ENCODE data around the gene PLTP. TPM values are rescaled to one million over a fixed set of nuclear protein-coding genes. Genes with fewer than 3 reads are reported as not detected.
A peak's percentile ranks its signal among the peaks of the same experiment; 100 is the strongest.

The PLTP gene
- total and polyA plus RNA-seq, 2 of the 13 experiments (the other 11 are each of a cell fraction or from before 2014, with no cell fraction given) = 16.9 to 28.6 TPM

DNA sequence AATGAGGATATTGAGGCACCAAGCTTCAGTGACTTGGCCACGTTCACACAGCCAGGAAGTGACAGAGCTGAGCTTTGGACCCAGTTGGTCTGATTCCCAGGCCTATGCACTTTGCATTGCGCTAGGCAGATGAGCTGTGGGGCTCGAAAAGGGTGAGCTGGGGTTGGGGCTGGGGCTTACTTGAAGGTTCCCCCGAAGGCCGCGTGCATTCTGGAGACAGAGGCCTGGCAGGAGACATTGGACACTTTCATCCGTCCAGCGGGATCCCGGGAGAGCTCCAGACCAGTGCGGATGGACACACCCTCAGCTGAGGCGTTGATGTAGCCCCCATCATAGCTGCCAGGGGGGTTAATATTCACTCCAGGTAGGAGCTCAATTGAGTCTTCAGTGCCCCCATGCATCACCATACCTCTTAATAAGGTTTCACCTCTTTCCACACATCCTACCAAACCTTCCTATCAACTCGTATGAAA is 2.6 kb downstream of the PLTP start (continued):
- TF ChIP-seq, protein P1, sequence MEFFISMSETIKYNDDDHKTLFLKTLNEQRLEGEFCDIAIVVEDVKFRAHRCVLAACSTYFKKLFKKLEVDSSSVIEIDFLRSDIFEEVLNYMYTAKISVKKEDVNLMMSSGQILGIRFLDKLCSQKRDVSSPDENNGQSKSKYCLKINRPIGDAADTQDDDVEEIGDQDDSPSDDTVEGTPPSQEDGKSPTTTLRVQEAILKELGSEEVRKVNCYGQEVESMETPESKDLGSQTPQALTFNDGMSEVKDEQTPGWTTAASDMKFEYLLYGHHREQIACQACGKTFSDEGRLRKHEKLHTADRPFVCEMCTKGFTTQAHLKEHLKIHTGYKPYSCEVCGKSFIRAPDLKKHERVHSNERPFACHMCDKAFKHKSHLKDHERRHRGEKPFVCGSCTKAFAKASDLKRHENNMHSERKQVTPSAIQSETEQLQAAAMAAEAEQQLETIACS (CRISPR knock-in tag; IDR thresholded peaks at IDR 0.05) = no peak
- TF ChIP-seq, protein P2, sequence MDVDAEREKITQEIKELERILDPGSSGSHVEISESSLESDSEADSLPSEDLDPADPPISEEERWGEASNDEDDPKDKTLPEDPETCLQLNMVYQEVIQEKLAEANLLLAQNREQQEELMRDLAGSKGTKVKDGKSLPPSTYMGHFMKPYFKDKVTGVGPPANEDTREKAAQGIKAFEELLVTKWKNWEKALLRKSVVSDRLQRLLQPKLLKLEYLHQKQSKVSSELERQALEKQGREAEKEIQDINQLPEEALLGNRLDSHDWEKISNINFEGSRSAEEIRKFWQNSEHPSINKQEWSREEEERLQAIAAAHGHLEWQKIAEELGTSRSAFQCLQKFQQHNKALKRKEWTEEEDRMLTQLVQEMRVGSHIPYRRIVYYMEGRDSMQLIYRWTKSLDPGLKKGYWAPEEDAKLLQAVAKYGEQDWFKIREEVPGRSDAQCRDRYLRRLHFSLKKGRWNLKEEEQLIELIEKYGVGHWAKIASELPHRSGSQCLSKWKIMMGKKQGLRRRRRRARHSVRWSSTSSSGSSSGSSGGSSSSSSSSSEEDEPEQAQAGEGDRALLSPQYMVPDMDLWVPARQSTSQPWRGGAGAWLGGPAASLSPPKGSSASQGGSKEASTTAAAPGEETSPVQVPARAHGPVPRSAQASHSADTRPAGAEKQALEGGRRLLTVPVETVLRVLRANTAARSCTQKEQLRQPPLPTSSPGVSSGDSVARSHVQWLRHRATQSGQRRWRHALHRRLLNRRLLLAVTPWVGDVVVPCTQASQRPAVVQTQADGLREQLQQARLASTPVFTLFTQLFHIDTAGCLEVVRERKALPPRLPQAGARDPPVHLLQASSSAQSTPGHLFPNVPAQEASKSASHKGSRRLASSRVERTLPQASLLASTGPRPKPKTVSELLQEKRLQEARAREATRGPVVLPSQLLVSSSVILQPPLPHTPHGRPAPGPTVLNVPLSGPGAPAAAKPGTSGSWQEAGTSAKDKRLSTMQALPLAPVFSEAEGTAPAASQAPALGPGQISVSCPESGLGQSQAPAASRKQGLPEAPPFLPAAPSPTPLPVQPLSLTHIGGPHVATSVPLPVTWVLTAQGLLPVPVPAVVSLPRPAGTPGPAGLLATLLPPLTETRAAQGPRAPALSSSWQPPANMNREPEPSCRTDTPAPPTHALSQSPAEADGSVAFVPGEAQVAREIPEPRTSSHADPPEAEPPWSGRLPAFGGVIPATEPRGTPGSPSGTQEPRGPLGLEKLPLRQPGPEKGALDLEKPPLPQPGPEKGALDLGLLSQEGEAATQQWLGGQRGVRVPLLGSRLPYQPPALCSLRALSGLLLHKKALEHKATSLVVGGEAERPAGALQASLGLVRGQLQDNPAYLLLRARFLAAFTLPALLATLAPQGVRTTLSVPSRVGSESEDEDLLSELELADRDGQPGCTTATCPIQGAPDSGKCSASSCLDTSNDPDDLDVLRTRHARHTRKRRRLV (CRISPR knock-in tag; IDR thresholded peaks at IDR 0.05) = 0 out of 2 replicates have a peak, but pooled peaks have one; percentile 54
- TF ChIP-seq, protein P3, sequence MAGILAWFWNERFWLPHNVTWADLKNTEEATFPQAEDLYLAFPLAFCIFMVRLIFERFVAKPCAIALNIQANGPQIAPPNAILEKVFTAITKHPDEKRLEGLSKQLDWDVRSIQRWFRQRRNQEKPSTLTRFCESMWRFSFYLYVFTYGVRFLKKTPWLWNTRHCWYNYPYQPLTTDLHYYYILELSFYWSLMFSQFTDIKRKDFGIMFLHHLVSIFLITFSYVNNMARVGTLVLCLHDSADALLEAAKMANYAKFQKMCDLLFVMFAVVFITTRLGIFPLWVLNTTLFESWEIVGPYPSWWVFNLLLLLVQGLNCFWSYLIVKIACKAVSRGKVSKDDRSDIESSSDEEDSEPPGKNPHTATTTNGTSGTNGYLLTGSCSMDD (CRISPR knock-in tag; IDR thresholded peaks at IDR 0.05) = no peak
- TF ChIP-seq KDM4B (CRISPR knock-in tag; IDR thresholded peaks at IDR 0.05) = no peak
- TF ChIP-seq, protein P4, sequence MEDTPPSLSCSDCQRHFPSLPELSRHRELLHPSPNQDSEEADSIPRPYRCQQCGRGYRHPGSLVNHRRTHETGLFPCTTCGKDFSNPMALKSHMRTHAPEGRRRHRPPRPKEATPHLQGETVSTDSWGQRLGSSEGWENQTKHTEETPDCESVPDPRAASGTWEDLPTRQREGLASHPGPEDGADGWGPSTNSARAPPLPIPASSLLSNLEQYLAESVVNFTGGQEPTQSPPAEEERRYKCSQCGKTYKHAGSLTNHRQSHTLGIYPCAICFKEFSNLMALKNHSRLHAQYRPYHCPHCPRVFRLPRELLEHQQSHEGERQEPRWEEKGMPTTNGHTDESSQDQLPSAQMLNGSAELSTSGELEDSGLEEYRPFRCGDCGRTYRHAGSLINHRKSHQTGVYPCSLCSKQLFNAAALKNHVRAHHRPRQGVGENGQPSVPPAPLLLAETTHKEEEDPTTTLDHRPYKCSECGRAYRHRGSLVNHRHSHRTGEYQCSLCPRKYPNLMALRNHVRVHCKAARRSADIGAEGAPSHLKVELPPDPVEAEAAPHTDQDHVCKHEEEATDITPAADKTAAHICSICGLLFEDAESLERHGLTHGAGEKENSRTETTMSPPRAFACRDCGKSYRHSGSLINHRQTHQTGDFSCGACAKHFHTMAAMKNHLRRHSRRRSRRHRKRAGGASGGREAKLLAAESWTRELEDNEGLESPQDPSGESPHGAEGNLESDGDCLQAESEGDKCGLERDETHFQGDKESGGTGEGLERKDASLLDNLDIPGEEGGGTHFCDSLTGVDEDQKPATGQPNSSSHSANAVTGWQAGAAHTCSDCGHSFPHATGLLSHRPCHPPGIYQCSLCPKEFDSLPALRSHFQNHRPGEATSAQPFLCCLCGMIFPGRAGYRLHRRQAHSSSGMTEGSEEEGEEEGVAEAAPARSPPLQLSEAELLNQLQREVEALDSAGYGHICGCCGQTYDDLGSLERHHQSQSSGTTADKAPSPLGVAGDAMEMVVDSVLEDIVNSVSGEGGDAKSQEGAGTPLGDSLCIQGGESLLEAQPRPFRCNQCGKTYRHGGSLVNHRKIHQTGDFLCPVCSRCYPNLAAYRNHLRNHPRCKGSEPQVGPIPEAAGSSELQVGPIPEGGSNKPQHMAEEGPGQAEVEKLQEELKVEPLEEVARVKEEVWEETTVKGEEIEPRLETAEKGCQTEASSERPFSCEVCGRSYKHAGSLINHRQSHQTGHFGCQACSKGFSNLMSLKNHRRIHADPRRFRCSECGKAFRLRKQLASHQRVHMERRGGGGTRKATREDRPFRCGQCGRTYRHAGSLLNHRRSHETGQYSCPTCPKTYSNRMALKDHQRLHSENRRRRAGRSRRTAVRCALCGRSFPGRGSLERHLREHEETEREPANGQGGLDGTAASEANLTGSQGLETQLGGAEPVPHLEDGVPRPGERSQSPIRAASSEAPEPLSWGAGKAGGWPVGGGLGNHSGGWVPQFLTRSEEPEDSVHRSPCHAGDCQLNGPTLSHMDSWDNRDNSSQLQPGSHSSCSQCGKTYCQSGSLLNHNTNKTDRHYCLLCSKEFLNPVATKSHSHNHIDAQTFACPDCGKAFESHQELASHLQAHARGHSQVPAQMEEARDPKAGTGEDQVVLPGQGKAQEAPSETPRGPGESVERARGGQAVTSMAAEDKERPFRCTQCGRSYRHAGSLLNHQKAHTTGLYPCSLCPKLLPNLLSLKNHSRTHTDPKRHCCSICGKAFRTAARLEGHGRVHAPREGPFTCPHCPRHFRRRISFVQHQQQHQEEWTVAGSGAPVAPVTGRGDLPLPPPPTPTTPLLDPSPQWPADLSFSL (CRISPR knock-in tag; IDR thresholded peaks at IDR 0.05) = no peak
- TF ChIP-seq, protein P5, sequence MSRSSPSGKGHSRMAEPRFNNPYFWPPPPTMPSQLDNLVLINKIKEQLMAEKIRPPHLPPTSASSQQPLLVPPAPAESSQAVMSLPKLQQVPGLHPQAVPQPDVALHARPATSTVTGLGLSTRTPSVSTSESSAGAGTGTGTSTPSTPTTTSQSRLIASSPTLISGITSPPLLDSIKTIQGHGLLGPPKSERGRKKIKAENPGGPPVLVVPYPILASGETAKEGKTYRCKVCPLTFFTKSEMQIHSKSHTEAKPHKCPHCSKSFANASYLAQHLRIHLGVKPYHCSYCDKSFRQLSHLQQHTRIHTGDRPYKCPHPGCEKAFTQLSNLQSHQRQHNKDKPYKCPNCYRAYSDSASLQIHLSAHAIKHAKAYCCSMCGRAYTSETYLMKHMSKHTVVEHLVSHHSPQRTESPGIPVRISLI (CRISPR knock-in tag; IDR thresholded peaks at IDR 0.05; ENCODE audit: borderline replicate concordance) = no peak
- TF ChIP-seq, protein P6, sequence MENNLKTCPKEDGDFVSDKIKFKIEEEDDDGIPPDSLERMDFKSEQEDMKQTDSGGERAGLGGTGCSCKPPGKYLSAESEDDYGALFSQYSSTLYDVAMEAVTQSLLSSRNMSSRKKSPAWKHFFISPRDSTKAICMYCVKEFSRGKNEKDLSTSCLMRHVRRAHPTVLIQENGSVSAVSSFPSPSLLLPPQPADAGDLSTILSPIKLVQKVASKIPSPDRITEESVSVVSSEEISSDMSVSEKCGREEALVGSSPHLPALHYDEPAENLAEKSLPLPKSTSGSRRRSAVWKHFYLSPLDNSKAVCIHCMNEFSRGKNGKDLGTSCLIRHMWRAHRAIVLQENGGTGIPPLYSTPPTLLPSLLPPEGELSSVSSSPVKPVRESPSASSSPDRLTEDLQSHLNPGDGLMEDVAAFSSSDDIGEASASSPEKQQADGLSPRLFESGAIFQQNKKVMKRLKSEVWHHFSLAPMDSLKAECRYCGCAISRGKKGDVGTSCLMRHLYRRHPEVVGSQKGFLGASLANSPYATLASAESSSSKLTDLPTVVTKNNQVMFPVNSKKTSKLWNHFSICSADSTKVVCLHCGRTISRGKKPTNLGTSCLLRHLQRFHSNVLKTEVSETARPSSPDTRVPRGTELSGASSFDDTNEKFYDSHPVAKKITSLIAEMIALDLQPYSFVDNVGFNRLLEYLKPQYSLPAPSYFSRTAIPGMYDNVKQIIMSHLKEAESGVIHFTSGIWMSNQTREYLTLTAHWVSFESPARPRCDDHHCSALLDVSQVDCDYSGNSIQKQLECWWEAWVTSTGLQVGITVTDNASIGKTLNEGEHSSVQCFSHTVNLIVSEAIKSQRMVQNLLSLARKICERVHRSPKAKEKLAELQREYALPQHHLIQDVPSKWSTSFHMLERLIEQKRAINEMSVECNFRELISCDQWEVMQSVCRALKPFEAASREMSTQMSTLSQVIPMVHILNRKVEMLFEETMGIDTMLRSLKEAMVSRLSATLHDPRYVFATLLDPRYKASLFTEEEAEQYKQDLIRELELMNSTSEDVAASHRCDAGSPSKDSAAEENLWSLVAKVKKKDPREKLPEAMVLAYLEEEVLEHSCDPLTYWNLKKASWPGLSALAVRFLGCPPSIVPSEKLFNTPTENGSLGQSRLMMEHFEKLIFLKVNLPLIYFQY (CRISPR knock-in tag; IDR thresholded peaks at IDR 0.05; ENCODE audit: borderline replicate concordance) = peak; percentile 51; the same call in 1 of the 2 replicates

Measured in HepG2 (cell line).